GM18858 (cell line): ENCODE results near the gene ELP5.
A peak's percentile ranks its signal among the peaks of the same experiment; 100 is the strongest.

ENCODE experiments used
- ATAC-seq: cut with Tn5 transposase; IDR thresholded peaks from one replicate; pipeline ENCODE4 v1.9.1; 2021; ENCODE audit not compliant: unreplicated experiment

ELP5 gene

GRCh38 chr17:7218758-7219157 lies 33.3 kb upstream of the ELP5 start:
- ATAC-seq: no peak

- no peak for ATAC-seq
These were observed 32.7 kb upstream of the ELP5 start for GRCh38 chr17:7219229-7219811.

- ATAC-seq: no peak
These were observed 32.0 kb upstream of the ELP5 start, which contains the start of the genes ACADVL and DLG4 for GRCh38 chr17:7219812-7220592. Gene ACADVL (plus strand): TSS chr17:7219938. CDS start chr17:7219985, 47 bp downstream. Gene DLG4 (minus strand): TSS chr17:7219836.

GRCh38 chr17:7220593-7221277 lies 31.3 kb upstream of the ELP5 start:
- ATAC-seq: no peak

GRCh38 chr17:7221278-7222092 lies 30.5 kb upstream of the ELP5 start:
- ATAC-seq: no peak

GRCh38 chr17:7222093-7222971 lies 29.7 kb upstream of the ELP5 start:
- ATAC-seq: no peak

- ATAC-seq: no peak
These were observed 29.1 kb upstream of the ELP5 start for GRCh38 chr17:7222972-7223292.

- ATAC-seq: no peak
These were observed 28.6 kb upstream of the ELP5 start for GRCh38 chr17:7223375-7223774.

- no peak for ATAC-seq
These were observed 27.9 kb upstream of the ELP5 start for GRCh38 chr17:7224110-7224509.

- no peak for ATAC-seq
These were observed 27.3 kb upstream of the ELP5 start for GRCh38 chr17:7224661-7225111.

GRCh38 chr17:7225711-7226331 lies 26.2 kb upstream of the ELP5 start:
- no peak for ATAC-seq

- ATAC-seq: no peak
These were observed 25.0 kb upstream of the ELP5 start for GRCh38 chr17:7226721-7227710.

- ATAC-seq: no peak
These were observed 23.1 kb upstream of the ELP5 start for GRCh38 chr17:7228920-7229319.

- ATAC-seq: no peak
These were observed 22.5 kb upstream of the ELP5 start for GRCh38 chr17:7229504-7229903.

GRCh38 chr17:7232114-7232513 lies 19.9 kb upstream of the ELP5 start:
- no peak for ATAC-seq

GRCh38 chr17:7233701-7234082 lies 18.3 kb upstream of the ELP5 start:
- ATAC-seq: no peak

GRCh38 chr17:7234083-7234951 lies 17.7 kb upstream of the ELP5 start, which contains the start of gene DVL2:
Gene DVL2 (minus strand): TSS chr17:7234517. CDS start chr17:7234262, 255 bp downstream.
- peak; percentile 39 for ATAC-seq
